GM18870 (cell line): ENCODE data around the gene GHDC.
"Not testable (repeated sequence)": the region's sequence is repeated elsewhere in the genome, so short reads cannot be mapped to it uniquely, and the experiment has no call there.

Experiments used
- ATAC-seq: cut with Tn5 transposase; IDR thresholded peaks from one replicate; pipeline ENCODE4 v1.9.1; 2021; ENCODE audit warnings: moderate library complexity; ENCODE audit not compliant: unreplicated experiment

Gene GHDC

GRCh38 chr17:42203354-42203753 lies 9.1 kb upstream of the GHDC start:
- no peak for ATAC-seq

GRCh38 chr17:42202696-42203095 lies 8.4 kb upstream of the GHDC start:
- ATAC-seq = no peak

DNA sequence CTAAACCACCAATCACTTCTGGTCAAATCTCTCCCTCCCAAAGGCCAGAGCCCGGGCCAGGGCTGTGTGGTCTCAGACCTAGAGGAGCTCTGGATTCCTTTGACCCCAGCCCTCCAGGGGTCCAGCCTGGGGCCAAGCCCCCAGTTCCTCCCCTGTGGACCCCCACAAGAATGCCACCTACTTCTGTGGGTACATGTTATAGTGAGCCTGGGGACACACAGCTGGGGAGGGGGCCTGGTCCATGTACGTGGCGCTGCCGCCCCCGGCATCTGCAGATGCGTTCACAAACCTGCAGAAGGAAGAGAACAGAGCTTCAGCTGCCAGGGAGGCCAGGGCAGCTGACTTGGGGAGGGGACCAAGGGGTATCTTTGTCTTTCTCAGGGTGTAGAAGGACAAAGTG lies 7.9 kb upstream of the GHDC start:
- no peak for ATAC-seq

GRCh38 chr17:42201458-42201772 lies 7.1 kb upstream of the GHDC start:
- ATAC-seq = no peak

GRCh38 chr17:42200706-42201457 lies 6.6 kb upstream of the GHDC start:
- no peak for ATAC-seq

DNA sequence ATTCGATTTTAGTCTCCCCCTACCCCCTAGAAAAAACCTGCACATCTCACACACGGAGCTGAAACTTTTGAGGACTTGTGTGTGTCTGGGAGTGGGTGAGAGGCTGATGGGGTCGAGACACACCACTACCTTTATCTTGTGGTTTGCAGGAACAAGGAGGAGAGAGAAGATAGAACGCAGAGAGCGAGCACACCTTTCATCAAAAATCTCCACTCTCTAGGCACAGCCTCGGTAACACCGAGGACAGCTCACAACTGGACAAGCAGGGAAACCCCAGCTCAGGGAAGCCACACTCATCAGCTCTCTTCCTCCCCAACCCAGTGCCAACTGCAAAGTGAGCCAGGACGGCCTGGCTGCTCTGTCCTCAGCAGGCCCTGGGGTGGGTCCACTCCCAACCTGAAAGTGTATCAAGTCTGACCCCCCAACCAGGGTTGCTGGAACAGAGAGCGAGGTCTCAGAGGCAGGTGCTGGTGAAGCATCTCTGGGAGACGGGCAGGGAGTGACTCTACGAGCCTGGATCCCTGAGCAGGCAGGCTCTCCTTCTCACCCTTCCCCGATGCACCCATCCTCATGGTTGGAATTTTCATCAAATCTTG lies 5.2 kb upstream of the GHDC start:
- no peak for ATAC-seq

- ATAC-seq = no peak
Observed at GRCh38 chr17:42198897-42199296, 4.6 kb upstream of the GHDC start.

GRCh38 chr17:42197564-42198156 lies 3.4 kb upstream of the GHDC start:
- ATAC-seq = no peak

GRCh38 chr17:42193216-42193968 lies 902 bp downstream of the GHDC start:
- ATAC-seq = no peak

DNA sequence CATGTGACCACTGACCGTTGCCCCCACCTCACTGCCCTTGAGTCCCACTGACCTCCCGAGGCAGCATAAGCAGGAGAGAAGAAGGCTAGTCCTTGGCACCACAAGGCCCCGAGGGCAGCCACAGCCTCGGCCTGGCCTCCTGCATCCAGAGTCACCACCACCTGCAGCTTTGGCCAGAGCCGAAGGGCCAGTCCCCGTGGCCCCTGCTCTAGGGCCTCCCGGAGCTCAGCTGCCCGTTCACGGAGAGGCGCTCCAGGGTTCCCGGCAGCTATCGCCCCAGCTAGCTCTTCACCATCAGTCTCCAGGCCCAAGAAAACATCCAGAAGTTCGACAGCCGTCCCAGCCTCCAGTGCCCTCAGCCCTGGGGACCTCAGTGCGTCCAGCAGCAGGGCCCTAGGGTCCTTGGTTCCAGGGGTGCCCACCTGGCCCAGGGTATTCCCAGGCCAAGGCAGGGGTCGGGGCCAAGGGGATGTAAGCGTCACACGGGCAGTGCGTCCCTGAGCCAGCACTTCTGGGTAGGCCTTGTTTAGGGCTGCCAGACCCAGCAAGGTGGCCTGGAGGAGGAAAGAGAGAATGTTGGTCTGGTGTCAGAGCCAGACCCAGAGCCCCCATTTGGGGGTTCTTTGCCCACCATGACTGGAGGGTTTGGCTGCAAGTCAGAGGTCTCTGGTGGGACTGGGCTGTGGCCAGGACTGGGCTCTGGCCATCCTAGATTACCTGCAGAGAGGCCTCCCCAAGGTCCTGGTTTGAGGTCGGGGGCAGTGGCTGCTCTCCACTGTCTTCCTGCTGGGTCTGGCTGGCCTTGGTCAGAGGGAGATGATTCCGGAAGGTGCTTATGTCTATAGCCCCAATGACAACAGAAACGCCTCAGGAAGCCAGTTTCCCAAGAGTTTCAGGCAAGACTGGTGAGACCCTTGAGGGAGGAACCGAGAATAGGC lies 1.8 kb downstream of the GHDC start:
- no peak for ATAC-seq

- no peak for ATAC-seq
Observed at GRCh38 chr17:42191275-42191608, 3.1 kb downstream of the GHDC start.

- ATAC-seq = no peak
Observed at GRCh38 chr17:42190491-42191274, 3.6 kb downstream of the GHDC start.

DNA sequence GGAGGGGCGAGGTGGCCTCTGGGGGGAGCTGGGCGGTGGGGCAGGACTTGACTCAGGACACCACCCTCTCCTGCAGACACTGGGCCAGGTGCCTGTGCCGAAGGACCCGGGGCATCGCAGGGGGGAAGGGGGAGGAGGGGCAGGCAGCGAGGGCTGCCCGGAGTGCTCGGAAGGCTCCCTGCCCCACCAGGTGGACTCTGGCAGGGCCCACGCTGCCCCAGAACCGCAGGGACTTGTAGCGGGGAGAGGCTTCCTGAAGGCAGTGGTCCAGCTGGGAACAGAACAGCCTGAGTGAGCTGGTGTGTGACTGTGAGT lies 4.7 kb downstream of the GHDC start:
- no peak for ATAC-seq

DNA sequence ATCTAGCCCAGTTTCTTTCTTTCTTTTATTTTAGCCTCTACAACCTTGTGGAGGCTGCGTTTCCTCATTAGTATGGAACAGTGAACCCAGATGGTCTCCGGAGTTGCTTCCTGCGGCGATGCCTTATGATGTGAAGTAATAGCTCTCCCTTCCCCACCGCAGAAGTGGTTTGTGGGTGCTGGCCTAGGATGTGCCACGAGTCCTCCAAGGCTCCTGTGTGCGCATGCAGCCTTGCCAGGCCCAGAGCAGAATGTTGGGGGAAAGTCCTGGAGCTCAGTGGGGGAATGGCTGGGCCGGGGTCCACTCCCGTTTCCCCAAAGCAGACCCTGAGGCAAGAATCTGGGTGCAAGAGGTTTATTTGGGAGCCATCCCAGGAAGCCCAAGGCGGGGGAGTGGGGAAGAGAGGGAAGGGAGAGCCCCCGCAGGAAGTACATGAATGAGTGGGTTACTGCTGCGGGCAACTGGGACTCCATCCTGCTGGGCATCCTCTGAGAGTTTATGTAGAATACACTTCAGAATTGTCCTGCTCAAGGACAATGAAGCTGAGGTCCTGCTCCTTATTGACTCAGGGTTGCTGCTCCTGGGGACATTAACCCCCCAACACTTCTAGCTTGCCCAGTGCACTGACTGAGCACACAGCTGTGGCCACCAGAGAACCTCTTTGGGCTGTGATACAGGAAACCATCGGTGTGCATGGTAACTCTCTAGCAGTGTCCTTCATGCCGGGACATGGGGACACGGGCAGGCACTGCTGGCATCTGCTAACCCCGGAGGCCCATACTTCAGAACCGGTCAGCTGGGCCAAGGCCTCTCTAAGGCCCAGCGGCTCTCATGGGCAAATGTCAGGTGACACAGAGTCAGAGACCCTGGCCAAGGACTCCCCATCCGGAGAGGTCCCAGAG lies 5.3 kb downstream of the GHDC start:
- no peak for ATAC-seq

DNA sequence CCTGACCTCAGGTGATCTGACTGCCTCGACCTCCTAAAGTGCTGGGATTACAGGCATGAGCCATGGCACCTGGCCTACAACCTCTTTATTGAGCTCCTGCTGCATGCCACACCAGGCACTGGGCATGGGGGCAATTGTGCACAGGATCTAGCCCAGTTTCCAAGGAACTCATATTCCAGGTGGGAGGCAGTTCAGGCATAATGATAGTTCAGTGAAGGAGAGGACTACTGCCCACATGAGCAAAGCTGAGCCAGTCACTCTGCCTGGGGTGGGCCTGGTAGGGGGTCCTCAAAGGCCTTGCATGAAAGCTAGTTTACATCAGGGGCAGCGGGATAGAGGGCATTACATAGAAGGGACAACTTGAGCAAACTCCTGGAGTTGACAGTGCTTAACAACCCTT lies 6.5 kb downstream of the GHDC start:
- no peak for ATAC-seq

DNA sequence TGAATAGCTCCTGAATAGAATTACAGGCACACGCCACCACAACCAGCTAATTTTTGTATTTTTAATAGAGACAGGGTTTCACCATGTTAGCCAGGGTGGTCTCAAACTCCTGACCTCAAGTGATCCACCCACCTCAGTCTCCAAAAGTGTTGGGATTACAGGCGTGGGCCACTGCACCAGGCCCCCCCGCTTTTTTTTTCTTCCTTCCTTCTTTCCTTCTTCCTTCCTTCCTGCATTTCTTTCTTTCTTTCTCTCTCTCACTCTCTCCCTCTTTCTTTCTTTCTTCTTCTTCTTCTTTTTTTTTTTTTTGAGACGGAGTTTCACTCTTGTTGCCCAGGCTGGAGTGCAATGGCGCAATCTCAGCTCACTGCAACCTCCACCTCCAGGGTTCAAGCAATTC lies 8.1 kb downstream of the GHDC start:
- not testable (repeated sequence) for ATAC-seq

- no peak for ATAC-seq
Observed at GRCh38 chr17:42185621-42185930, 8.7 kb downstream of the GHDC start.

- no peak for ATAC-seq
Observed at GRCh38 chr17:42184713-42185620, 9.3 kb downstream of the GHDC start, which contains the start of gene HCRT. Gene HCRT, minus strand, starts transcription at chr17:42185452. Its CDS starts 87 bp downstream, at chr17:42185365.
